ENCODE data around the gene ERC2.

DNA sequence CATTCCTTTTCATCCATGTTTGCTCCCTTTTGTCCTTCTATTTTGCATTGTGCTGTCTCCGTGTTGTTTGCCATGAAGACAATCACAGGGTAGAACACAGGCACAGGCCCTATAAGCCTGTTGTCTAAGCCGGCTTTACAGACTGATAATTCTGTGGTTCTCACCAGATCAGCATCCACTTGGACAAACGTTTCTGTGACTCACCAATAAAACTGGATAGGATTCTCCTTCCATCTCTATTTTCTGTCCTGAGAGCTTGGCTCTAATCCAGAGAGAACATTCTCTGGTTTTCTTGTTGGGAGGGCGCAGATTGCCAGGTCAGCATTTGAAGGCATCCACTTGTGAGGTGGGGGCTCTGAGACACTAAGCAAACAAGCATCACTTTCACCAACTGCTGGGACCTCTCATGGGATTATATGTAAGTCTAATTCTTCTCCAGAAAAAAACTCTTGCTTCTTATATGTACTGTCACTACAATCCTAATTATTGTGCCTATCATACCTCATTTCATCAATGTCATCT is 101.6 kb downstream of the ERC2 start:
- TF ChIP-seq, protein P1, sequence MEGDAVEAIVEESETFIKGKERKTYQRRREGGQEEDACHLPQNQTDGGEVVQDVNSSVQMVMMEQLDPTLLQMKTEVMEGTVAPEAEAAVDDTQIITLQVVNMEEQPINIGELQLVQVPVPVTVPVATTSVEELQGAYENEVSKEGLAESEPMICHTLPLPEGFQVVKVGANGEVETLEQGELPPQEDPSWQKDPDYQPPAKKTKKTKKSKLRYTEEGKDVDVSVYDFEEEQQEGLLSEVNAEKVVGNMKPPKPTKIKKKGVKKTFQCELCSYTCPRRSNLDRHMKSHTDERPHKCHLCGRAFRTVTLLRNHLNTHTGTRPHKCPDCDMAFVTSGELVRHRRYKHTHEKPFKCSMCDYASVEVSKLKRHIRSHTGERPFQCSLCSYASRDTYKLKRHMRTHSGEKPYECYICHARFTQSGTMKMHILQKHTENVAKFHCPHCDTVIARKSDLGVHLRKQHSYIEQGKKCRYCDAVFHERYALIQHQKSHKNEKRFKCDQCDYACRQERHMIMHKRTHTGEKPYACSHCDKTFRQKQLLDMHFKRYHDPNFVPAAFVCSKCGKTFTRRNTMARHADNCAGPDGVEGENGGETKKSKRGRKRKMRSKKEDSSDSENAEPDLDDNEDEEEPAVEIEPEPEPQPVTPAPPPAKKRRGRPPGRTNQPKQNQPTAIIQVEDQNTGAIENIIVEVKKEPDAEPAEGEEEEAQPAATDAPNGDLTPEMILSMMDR (IDR thresholded peaks at IDR 0.05; ENCODE audit: insufficient read depth, low read depth, low read length), result no peak
- no peak for TF ChIP-seq EZH2 (IDR thresholded peaks at IDR 0.05; ENCODE audit: insufficient read depth, low read length)

Data from astrocyte (in vitro differentiated cells and primary cell).